HG02588 (cell line): ENCODE measurements around the gene STK32B.
"Not testable (repeated sequence)": the region's sequence is repeated elsewhere in the genome, so short reads cannot be mapped to it uniquely, and the experiment has no call there.

ENCODE experiments used
- ATAC-seq: cut with Tn5 transposase; IDR thresholded peaks from one replicate; pipeline ENCODE4 v1.9.1; 2021; ENCODE audit warnings: mild to moderate bottlenecking, moderate library complexity; ENCODE audit not compliant: unreplicated experiment

STK32B gene

GRCh38 chr4:5424211-5424610 is 372.9 kb downstream of the STK32B start:
- no peak for ATAC-seq

GRCh38 chr4:5424901-5425300 is 373.6 kb downstream of the STK32B start:
- no peak for ATAC-seq

- ATAC-seq: no peak
Measured at GRCh38 chr4:5429747-5430146, 378.5 kb downstream of the STK32B start.

- no peak for ATAC-seq
Measured at GRCh38 chr4:5433196-5433595, 381.9 kb downstream of the STK32B start.

- no peak for ATAC-seq
Measured at GRCh38 chr4:5435201-5435600, 383.9 kb downstream of the STK32B start.

GRCh38 chr4:5435823-5436222 is 384.5 kb downstream of the STK32B start:
- ATAC-seq: no peak

- ATAC-seq: not testable (repeated sequence)
Measured at GRCh38 chr4:5443976-5444802, 392.9 kb downstream of the STK32B start.

GRCh38 chr4:5444918-5445517 is 393.7 kb downstream of the STK32B start:
- no peak for ATAC-seq

- no peak for ATAC-seq
Measured at GRCh38 chr4:5446595-5447226, 395.4 kb downstream of the STK32B start.

- ATAC-seq: no peak
Measured at GRCh38 chr4:5447755-5448154, 396.5 kb downstream of the STK32B start.

- no peak for ATAC-seq
Measured at GRCh38 chr4:5448221-5448620, 396.9 kb downstream of the STK32B start.

- no peak for ATAC-seq
Measured at GRCh38 chr4:5451243-5451642, 400.0 kb downstream of the STK32B start.

- ATAC-seq: no peak
Measured at GRCh38 chr4:5452156-5452555, 400.9 kb downstream of the STK32B start.

GRCh38 chr4:5455003-5455585 is 403.8 kb downstream of the STK32B start:
- no peak for ATAC-seq

GRCh38 chr4:5456296-5456845 is 405.1 kb downstream of the STK32B start:
- no peak for ATAC-seq

- ATAC-seq: no peak
Measured at GRCh38 chr4:5458676-5459075, 407.4 kb downstream of the STK32B start.

- ATAC-seq: no peak
Measured at GRCh38 chr4:5459236-5459635, 408.0 kb downstream of the STK32B start.

- no peak for ATAC-seq
Measured at GRCh38 chr4:5460106-5460801, 409.0 kb downstream of the STK32B start.

- no peak for ATAC-seq
Measured at GRCh38 chr4:5461477-5461876, 410.2 kb downstream of the STK32B start.

GRCh38 chr4:5462254-5462835 is 411.1 kb downstream of the STK32B start:
- no peak for ATAC-seq
